ENCODE data around the gene WDR6.

DNA sequence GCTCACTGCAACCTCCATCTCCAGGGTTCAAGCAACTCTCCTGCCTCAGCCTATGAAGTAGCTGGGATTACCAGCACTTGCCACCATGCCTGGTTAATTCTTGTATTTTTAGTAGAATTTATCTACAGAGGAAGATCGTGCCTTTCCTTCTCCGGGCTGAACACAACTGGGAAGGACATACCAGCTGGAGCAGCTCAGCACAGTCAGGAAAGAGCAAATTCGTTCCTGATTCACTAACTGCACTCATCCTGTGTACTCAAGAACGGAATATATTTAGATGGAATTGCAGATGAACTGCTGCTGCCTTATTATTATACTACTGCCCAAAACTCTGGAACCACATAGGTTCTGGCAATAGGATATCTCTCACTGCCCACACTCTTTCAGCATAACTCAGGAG lies 44.3 kb upstream of the WDR6 start:
- TF ChIP-seq CTCF (conservative IDR thresholded peaks at IDR 0.05; ENCODE audit: low read depth, low read length): no peak
- no peak for TF ChIP-seq EZH2 (IDR thresholded peaks at IDR 0.05; ENCODE audit: borderline replicate concordance, low read depth, low read length, poor library complexity, severe bottlenecking)

Measured in A673 (cell line).